Head of caudate nucleus (tissue), 42 donors: Measurements from ENCODE around the gene METTL25B.

Experiments used
- DNase-seq, 42 donors: peaks; one replicate each; pipeline versions ENCODE4 v3.0.0 to v3.0.0-alpha.2; 2020 to 2021; ENCODE audit warnings: mixed read lengths in 7 of 42
- intact Hi-C: fragments of 100-400 bp; cut with DNase I; formaldehyde crosslinking; loops from one replicate; pipeline ENCODE4 v1.15.0; 2022

The METTL25B gene

DNA sequence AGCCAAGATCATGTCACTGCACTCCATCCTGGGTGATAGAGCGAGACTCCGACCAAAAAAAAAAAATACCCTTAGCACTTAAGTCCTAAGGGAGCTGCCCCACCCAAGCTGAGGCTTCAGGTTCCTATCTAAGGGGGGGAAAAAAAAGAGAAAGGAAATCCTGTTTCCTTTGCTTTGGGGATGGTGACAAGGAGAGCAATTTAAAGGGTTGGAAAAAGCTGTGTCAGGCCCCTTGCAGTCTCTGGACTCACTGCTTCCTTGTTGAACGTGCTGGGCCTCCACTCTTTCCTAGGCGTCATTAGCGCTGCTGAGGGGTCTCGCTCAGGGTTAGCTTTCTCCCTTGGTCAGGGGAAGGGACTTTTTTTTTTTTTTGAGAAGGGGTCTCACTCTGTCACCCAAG, 57.2 kb downstream of the METTL25B start:
- DNase-seq = no peak

More for the DNA sequence above, 57.2 kb downstream of the METTL25B start:
- intact Hi-C loops = no loop called here
